Ishikawa (cell line): ENCODE measurements around the gene SUSD6.

Experiments used
- CEBPB ChIP-seq: IDR thresholded peaks from 2 replicates; pipeline ENCODE4 v1.6.1; 2012
- CREB1 ChIP-seq: IDR thresholded peaks from 2 replicates; pipeline ENCODE4 v1.6.1; 2012; ENCODE audit warnings: low read depth
- EGR1 ChIP-seq: IDR thresholded peaks from 2 replicates; pipeline ENCODE4 v1.6.1; 2012
- EP300 ChIP-seq: IDR thresholded peaks from 2 replicates; pipeline ENCODE4 v1.6.1; 2012; ENCODE audit warnings: borderline replicate concordance
- FOXM1 ChIP-seq: IDR thresholded peaks from 2 replicates; pipeline ENCODE4 v1.6.1; 2012; ENCODE audit warnings: low read depth, borderline replicate concordance
- NFIC ChIP-seq: IDR thresholded peaks from 2 replicates; pipeline ENCODE4 v1.6.1; 2012
- RAD21 ChIP-seq: IDR thresholded peaks from 2 replicates; pipeline ENCODE4 v1.6.1; 2012; ENCODE audit warnings: low read depth
- TAF1 ChIP-seq: IDR thresholded peaks from 2 replicates; pipeline ENCODE4 v1.6.1; 2012; ENCODE audit warnings: low read depth, mild to moderate bottlenecking
- TCF12 ChIP-seq: IDR thresholded peaks from 2 replicates; pipeline ENCODE4 v1.6.1; 2012; ENCODE audit warnings: low read depth
- TEAD4 ChIP-seq: IDR thresholded peaks from 2 replicates; pipeline ENCODE4 v1.6.1; 2012
- YY1 ChIP-seq: IDR thresholded peaks from 2 replicates; pipeline ENCODE4 v1.6.1; 2012; ENCODE audit warnings: low read depth
- ZBTB7A ChIP-seq: IDR thresholded peaks from 2 replicates; pipeline ENCODE4 v1.6.1; 2012; ENCODE audit warnings: low read depth
- TF ChIP-seq, protein P1 (sequence below): IDR thresholded peaks from 2 replicates; pipeline ENCODE4 v1.6.1; 2012
- TF ChIP-seq, protein P2 (sequence below): IDR thresholded peaks from 2 replicates; pipeline ENCODE4 v1.6.1; 2012
- TF ChIP-seq, protein P3 (sequence below): IDR thresholded peaks from 2 replicates; pipeline ENCODE4 v1.6.1; 2012; ENCODE audit warnings: low read depth, mild to moderate bottlenecking

The SUSD6 gene

DNA sequence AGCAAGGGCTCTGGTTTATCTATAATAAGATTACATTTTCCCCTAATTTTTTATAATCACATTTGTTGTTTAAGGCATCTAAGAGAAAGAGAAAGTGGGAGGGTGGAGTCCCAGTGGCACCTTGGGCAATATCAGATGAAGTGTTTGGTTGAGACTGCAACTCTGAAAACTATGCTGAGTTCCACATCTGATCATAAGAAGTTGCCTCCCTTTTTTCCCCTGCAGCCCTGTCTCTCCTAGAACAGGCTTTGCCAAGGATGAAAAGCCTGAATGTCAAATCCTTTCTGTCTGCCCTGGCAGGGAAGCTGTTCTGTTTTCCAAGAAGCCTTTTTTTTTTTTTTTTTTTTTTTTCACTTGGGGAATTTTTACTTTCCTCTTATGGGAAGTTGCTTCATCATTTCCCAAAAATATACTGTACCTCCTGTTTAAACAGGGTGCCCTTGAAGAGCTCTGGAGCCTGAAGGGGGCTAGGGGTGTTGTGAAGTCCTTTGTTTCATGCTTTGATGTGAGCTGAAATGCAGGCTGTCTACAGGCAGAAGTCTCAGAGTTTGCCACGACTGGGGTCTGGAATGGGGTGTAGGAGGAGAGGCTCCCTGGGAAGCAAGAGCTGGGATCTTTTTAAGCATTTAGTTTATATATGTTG is 71.3 kb downstream of the SUSD6 start:
- TF ChIP-seq ZBTB7A (no peak), EP300 (no peak), NFIC (no peak), FOXM1 (no peak), TAF1 (no peak), EGR1 (no peak), CREB1 (no peak), CEBPB (no peak), TCF12 (no peak), RAD21 (no peak), YY1 (no peak), TEAD4 (no peak)
- TF ChIP-seq, protein P1, sequence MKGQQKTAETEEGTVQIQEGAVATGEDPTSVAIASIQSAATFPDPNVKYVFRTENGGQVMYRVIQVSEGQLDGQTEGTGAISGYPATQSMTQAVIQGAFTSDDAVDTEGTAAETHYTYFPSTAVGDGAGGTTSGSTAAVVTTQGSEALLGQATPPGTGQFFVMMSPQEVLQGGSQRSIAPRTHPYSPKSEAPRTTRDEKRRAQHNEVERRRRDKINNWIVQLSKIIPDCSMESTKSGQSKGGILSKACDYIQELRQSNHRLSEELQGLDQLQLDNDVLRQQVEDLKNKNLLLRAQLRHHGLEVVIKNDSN = no peak
- TF ChIP-seq, protein P2, sequence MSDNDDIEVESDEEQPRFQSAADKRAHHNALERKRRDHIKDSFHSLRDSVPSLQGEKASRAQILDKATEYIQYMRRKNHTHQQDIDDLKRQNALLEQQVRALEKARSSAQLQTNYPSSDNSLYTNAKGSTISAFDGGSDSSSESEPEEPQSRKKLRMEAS = no peak
- TF ChIP-seq, protein P3, sequence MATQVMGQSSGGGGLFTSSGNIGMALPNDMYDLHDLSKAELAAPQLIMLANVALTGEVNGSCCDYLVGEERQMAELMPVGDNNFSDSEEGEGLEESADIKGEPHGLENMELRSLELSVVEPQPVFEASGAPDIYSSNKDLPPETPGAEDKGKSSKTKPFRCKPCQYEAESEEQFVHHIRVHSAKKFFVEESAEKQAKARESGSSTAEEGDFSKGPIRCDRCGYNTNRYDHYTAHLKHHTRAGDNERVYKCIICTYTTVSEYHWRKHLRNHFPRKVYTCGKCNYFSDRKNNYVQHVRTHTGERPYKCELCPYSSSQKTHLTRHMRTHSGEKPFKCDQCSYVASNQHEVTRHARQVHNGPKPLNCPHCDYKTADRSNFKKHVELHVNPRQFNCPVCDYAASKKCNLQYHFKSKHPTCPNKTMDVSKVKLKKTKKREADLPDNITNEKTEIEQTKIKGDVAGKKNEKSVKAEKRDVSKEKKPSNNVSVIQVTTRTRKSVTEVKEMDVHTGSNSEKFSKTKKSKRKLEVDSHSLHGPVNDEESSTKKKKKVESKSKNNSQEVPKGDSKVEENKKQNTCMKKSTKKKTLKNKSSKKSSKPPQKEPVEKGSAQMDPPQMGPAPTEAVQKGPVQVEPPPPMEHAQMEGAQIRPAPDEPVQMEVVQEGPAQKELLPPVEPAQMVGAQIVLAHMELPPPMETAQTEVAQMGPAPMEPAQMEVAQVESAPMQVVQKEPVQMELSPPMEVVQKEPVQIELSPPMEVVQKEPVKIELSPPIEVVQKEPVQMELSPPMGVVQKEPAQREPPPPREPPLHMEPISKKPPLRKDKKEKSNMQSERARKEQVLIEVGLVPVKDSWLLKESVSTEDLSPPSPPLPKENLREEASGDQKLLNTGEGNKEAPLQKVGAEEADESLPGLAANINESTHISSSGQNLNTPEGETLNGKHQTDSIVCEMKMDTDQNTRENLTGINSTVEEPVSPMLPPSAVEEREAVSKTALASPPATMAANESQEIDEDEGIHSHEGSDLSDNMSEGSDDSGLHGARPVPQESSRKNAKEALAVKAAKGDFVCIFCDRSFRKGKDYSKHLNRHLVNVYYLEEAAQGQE = no peak

GRCh38 chr14:69683971-69684370 is 72.6 kb downstream of the SUSD6 start:
- TF ChIP-seq RAD21 (no peak), TAF1 (no peak), YY1 (no peak), TCF12 (no peak), CREB1 (no peak), FOXM1 (no peak)
- TF ChIP-seq, protein P1 = no peak

GRCh38 chr14:69684461-69685217 is 73.2 kb downstream of the SUSD6 start:
- TF ChIP-seq YY1 = no peak
- no peak for TF ChIP-seq NFIC
- TF ChIP-seq, protein P1 = no peak
- TF ChIP-seq CREB1 = no peak
- TF ChIP-seq CEBPB = no peak
- TF ChIP-seq TCF12 = no peak
- TF ChIP-seq TEAD4 = no peak
- TF ChIP-seq, protein P2 = no peak
- TF ChIP-seq, protein P3 = no peak
- no peak for TF ChIP-seq EP300
- TF ChIP-seq FOXM1 = no peak
- no peak for TF ChIP-seq TAF1

DNA sequence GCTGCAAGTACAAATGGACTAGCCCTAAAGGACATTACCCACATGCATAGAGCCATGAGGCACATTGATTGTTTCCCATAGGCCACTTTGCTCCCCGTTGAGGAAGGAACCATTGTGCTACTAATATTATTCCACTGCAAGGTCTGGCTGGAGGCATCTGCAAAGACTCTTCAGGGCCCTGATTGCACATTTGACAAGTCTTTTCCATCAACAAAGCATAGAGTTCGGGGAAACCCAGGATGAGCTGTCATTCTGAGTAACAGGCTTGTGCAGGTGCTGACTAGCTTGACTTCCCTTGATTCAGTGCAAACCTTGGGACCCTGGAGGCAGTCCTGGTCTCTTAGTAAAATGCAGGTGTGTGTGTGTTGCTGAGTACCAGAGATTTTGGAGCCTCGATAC is 73.8 kb downstream of the SUSD6 start:
- no peak for TF ChIP-seq ZBTB7A
- no peak for TF ChIP-seq CREB1
- TF ChIP-seq, protein P3 = no peak
